ENCODE measurements around the gene NEDD4L. TPM values are rescaled to one million over a fixed set of nuclear protein-coding genes. Genes with fewer than 3 reads are reported as not detected.

The NEDD4L gene
- total and polyA plus RNA-seq, 4 donors = 10.2 to 20.3 (median 13.2) TPM

GRCh38 chr18:58297198-58297597 is 253.2 kb downstream of the NEDD4L start:
- DNase-seq (ENCODE audit: low spot score) = no peak
- WGBS = 91% methylated on average over 4 of the region's 4 CpGs
- no peak overlapping the region for H3K4me3 ChIP-seq (ENCODE audit: low read depth in 1 of 3, low read length in 3 of 3)
- H3K36me3 ChIP-seq (ENCODE audit: control insufficient read depth in 4 of 4, insufficient read depth in 3 of 4, low read depth in 1 of 4, low read length in 3 of 4) = no peaks in the 10 kb centered on the region
- H3K9me3 ChIP-seq (ENCODE audit: control insufficient read depth in 4 of 4, low read length in 3 of 4) = no peaks in the 10 kb centered on the region
- no peak overlapping the region for H3K9ac ChIP-seq (ENCODE audit: low read depth in 1 of 2, low read length in 2 of 2)
- TF ChIP-seq TAF1 (conservative IDR thresholded peaks at IDR 0.05) (no peak), YY1 (IDR thresholded peaks at IDR 0.05) (no peak), FOXA1 (IDR thresholded peaks at IDR 0.05) (no peak), REST (IDR thresholded peaks at IDR 0.05) (no peak), CTCF (IDR thresholded peaks at IDR 0.05; ENCODE audit: low read depth, low read length, missing input control) (no peak), JUND (IDR thresholded peaks at IDR 0.05) (no peak), ATF3 (IDR thresholded peaks at IDR 0.05) (no peak), RAD21 (IDR thresholded peaks at IDR 0.05) (no peak), HNF4A (conservative IDR thresholded peaks at IDR 0.05) (no peak), GABPA (IDR thresholded peaks at IDR 0.05 in 1 of 2, conservative IDR thresholded peaks at IDR 0.05 in 1 of 2) (no peak), RXRA (IDR thresholded peaks at IDR 0.05) (no peak), NR2F2 (IDR thresholded peaks at IDR 0.05) (no peak), FOXA2 (IDR thresholded peaks at IDR 0.05) (no peak), HNF4G (IDR thresholded peaks at IDR 0.05) (no peak), MAX (IDR thresholded peaks at IDR 0.05) (no peak), SP1 (IDR thresholded peaks at IDR 0.05) (no peak), EGR1 (IDR thresholded peaks at IDR 0.05; ENCODE audit: low read depth in 2 of 2) (no peak)
- TF ChIP-seq, protein P1, sequence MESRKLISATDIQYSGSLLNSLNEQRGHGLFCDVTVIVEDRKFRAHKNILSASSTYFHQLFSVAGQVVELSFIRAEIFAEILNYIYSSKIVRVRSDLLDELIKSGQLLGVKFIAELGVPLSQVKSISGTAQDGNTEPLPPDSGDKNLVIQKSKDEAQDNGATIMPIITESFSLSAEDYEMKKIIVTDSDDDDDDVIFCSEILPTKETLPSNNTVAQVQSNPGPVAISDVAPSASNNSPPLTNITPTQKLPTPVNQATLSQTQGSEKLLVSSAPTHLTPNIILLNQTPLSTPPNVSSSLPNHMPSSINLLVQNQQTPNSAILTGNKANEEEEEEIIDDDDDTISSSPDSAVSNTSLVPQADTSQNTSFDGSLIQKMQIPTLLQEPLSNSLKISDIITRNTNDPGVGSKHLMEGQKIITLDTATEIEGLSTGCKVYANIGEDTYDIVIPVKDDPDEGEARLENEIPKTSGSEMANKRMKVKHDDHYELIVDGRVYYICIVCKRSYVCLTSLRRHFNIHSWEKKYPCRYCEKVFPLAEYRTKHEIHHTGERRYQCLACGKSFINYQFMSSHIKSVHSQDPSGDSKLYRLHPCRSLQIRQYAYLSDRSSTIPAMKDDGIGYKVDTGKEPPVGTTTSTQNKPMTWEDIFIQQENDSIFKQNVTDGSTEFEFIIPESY (IDR thresholded peaks at IDR 0.05) = no peak
- no peaks in the 10 kb centered on the region for H3K27me3 ChIP-seq (ENCODE audit: control insufficient read depth in 4 of 4, insufficient read depth in 4 of 4, low read length in 3 of 4)
- no peak overlapping the region for H3K27ac ChIP-seq (ENCODE audit: low read depth in 1 of 2, low read length in 2 of 2)
- no peaks in the 10 kb centered on the region for H3K4me1 ChIP-seq (ENCODE audit: control insufficient read depth in 4 of 4, insufficient read depth in 4 of 4, low read length in 3 of 4)

All from liver (tissue), 9 donors.